ENCODE results near the gene TCFL5.

Gene TCFL5

DNA sequence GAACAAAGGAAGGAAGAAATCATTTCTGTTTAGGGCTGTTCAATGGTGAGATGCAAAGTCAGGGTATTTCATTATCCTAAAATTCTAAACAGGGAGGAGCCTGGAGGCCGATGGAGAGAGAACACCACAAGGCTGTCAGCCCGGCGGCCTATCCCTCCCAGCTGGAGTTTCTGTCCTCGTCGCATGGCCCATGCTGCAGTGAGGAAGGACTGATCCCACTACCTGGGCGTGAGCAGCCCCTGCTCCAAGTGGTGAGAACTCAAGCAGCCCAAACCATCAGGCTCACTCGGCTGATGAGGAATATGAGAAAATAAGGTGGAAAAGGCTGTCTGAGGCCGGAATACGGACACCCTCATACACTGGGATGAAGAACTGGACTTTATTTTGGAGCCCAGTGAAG lies 33.9 kb upstream of the TCFL5 start:
- no peak for DNase-seq

DNA sequence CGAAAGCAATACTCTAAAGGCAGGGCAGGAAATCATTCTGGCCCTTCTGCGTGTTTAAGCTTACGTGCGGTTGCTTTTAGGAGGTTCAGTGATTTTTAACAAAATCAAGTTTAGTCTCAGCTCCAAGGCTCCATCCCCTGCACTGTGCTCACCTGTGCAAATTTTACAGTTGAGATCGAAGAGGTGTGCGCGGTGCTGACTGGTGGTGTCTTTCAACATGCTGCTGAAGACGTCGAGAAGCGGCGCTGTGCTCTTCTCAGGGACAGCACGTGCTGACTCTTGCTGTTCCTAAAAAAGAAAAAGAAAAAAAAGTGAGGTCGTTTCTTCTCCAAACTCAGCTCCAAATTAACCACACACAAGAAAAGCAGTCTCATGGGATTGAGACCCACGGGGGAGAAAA lies 32.6 kb upstream of the TCFL5 start:
- DNase-seq: no peak

DNA sequence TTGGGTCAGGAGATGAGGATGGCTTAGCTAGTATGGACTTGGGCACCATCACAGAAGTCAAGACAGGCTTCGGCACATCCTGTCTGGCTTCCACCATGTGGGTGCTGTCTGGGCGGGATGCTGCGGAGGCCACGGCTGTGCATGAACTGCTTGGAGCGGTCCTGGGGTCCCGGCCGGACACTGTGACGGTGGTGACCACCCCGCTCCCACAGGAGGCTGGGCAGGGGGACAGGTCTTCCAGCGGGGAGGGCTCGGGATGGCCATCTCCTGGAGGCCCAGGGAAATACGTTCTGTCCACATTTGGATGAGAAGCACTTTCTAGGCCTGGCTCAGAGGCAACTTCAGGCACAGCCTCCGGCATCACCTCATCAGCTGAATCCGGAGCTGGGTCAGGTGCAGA lies 32.1 kb upstream of the TCFL5 start:
- no peak for DNase-seq

DNA sequence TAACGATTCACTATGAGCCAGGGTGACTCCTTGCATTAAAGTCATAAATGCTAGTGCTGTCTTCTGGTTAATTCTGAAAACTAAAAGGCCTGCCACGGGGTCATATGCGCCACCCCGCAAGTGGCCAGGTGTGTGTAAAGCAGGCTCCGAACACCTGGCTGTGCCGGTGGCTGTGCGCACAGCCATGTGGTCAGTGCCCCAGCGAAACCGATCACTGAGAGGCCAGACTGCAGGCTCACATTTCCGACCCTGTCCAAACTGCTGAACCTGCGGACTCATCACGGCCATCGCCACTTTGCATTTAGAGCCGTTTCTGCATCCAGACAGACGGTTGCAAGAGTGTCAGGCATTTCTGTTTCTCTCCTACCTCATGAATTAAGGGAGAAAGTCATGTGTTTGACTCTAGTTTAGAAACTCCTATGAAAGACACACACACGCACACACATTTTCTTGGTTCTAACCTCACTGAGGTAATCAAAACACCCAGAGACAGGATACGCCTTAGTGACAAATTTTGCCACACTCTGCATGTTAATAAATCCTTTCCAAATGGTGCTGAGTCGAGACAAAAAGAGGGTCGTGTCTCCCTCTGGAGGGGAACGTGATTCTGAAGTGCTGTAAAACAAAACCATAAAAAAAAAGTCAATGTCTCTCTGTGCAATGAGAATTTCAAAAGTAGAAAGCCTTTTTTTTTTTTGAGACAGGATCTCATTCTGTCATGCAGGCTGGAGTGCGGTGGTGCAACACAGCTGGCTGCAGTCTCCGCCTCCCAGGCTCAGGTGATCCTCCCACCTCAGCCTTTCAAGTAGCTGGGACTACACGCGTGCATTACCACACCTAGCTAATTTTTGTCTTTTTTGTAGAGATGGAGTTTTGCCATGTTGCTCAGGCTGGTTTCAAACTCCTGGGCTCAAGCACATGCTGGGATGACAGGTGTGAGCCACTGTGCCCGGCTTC lies 31.0 kb upstream of the TCFL5 start:
- DNase-seq: no peak

DNA sequence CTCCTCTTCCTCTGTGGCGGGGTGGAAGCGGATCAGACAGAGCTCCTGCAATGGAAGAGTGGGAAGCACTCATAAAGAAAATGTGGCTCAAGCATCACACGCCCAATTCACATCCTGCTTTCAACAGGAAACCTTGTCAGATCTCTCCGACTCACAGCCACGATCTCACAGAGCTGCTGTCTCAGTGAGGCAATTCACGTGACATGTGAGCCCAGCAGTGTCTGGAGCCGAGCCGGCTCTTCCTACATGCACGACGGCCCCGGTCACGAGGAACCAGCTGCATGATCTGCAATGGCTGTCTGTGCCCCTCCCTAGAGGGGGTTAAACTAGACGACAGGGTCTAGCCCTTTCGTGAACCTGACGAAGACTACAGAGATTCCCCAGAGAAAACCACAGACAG lies 29.5 kb upstream of the TCFL5 start:
- no peak for DNase-seq

DNA sequence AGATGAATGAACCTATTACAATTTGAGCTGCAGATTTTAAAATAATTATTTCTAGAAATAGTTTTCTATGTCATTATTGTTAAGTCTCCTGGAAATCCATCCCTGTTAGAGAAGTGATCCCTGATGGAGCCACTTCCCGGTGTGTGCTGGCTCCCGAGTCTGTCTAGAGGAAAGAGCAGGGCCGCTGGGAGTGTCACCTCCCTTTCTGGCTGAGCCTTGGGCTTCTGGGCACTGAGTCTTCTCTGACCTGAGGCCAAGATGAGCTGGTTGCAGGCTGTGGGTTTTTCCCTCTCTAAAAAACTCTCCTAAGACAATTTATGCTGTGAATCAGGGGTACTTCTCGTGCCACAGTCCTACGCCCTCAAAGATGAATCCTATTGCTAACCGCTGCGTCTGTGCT lies 28.8 kb upstream of the TCFL5 start:
- DNase-seq: no peak

DNA sequence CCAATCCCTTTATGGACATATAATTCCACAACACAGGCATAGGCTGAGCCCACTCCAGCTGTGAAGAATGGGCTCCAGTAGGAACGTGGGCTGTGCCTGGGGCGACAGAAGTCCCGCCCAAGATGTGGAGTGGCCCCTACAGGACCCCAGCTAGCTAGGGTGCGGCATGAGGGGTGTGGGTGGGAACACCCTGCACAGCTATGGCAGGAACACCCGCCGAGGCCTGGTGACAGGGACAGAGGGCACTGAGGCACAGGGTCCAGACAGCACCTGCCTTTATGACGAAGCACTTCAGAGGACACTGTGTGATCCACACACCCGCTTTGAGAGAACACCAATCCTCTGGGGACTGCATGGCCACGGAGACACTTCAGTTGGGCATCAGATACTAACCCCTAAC lies 28.2 kb upstream of the TCFL5 start:
- no peak for DNase-seq

DNA sequence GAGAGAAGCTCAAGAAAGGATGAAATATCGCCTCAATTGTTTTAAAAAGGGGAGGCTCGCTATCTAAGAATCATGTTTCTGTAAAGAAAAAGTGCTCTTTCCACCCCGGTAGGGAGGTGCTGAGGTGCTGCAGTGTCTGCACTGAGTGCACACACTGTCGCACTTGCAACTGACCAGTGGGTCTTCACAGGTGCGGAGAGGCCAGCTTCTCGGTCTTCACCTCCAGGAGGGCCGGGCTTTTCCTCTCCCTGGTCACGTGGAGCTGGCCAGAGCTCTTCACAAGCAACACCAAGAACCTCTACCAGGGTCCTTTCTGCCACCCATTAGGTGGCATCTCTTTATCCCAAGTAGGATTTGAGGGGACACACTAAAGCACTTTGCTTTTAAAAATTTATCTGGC lies 27.8 kb upstream of the TCFL5 start:
- no peak for DNase-seq

DNA sequence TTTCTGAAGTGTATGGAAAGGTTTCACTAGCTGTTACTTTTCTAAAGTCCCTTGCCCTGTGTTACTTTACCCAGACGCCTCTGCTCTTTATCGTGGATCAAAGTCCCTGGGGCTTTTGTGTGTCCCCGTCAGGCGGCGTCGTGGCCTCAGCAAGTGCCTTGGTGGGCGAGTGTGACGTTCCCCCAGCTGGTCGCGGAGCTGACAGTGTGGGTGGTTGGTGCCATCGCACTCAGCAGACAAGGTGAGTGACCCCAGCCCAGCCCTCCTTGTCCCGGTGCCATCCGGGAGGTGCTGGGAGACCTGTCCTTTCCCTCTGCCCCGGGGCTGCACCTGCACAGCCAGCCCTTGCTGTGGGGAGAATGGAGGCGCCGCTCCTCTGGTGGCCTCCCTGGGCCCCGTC lies 27.3 kb upstream of the TCFL5 start:
- no peak for DNase-seq

DNA sequence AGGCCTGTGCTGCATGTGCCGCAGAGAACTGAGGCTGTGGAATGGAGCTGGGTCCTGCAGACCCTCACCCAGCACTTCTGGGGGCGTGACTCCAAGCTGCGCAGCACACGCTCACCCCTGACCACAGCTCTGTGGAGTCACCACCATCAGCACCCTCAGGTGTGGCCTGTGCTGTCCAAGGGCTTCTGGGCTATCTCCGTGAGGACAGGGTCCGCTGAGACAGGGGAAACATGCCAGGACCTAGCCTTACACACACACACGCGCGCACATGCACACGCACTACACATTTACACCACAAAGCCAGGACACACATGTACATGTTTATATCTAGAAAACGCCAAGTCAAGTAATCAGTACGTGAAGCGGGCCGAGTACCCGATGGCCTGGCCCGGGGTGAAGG lies 26.8 kb upstream of the TCFL5 start:
- DNase-seq: no peak

DNA sequence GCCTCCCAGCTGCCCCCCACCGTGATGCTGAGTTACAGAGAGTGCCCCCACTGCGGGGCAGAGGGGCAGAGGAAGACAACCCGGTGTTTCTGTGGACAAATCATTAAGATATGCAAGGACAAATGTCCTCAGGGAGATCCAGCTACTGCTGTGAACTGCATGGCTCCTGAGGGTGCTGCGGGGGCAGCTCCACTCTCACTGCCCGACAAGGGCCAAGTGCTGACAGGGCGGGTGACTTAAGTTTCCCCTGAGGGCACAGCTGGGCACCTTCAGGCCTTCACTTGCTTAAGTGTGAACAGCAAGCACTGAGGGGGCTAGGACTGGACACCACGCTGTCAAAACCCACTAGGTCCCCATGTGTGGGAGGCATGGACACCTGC lies 26.2 kb upstream of the TCFL5 start:
- DNase-seq: no peak

DNA sequence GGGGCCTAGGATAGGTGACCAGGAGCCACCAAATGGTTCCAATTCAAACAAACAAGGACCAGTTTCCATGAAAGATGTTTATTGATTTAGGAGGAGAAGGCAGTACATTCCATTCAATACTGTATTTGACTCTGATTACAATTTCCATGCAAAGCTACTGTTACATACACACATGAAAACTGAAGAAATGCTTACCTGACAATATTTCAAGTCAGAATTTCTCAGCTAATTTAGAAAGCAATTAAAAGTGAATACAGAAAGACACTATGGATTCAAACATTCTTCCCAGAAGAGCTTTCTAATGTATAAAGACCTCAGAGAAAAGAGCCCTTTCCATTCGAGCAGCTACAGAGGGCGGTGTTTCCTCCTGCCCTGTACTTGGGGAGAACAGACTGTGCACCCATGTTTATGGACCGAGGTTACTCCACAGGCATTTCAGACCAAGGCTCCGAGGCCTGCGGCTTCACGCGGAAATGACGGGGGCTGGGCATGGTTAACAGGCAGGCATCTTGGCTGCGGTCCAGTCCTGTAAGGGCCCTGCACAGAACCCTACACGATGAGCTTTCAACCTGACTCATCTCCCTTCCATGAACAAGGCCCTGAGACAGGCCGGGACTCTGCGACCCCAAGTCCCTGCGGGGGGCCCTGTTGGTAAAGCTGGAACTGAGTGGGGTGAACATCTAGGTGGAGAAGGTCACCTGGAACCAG lies 25.7 kb upstream of the TCFL5 start:
- peak; percentile 65 for DNase-seq

DNA sequence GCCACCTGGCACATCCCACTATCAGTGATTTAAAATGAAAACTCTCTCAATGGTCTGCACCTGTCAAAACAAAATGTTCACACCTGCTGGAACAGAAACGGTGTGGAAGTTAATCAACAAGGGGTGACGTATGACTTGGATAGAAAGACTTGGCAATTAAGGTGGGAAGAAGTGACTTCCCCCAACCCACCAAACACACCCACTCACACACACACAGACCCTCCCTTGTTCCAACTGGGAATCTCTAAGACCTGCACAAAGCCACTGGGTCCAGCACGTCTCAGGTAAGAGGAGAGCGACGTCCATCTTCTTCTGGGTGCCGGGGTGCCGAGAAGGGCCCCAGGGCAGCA lies 25.1 kb upstream of the TCFL5 start:
- no peak for DNase-seq

DNA sequence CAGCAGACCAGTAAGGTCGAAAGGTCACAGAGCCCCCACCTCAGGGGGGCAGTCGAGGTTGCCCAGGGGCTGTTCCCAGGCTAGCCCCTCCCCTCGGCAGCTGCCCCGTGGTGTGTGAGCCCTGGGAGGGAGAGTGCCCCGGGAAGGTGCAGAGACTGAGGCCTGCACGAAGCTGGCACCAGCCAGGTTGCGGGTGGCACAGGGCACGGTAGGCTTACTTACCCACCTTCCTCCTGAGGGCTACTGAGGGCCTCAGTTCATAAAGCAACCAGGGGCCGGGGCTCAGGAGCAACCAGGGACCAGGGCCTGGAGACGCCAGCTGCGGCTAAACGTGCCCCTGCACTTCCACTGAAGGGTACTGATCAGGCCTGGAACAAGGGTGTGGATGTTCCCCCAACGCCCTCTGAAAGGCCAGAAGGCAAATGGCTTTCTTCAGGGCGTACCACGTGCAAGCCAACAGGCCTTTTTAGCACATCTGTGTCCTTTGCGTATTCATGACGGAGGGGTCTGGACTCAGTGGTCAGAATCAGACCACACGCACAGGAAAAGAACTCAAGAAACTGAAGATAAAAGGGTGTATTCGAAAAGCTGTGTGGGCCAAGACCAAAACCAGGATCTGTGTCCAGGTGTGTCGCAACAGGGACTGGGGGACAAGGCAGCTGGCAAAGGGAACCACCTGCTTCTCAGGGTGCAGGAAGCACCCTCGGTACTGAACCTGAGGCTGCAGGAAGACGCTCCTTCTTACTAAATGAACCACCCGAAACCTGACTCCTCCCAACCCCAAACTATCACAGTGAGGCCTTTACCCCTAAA lies 24.5 kb upstream of the TCFL5 start:
- DNase-seq: no peak

DNA sequence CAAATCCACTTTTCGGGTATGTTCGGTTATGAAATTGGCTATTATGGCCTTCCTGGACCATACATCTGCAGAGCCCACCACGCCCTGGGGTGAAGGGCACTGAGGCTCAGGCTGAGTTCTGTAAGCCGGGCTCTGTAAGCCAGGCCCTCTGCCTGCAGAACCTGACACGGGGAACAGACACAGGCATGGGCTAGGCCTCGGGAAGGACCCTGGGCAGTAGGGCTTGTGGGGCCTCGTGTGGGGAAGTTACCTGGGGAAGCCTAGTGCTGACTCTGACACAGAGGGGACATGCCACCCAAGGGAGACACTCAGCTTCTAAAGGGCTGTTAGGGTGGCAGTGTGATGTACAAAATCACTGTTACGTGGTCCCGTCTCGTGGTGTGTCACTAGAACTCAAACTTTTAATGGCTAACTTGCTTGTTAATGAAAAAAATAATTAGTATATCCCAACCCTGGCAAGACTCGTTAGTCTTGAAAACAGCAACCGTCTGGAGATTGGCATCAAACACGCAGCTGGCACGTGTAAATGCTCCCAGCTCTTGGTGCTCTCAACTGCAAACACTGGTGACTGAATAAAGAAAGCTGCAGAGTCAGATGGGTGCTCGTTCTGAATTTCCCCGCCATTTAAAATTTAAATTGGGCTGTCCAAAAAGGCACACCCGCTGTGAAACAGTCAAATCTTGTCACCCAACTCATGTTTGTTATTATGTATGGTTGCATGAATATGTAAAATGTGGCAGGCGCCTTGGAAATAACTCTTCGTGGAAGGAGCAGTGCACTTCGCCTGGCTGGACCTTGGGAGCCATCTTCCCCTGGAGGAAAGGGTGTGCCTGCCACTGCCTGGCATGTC lies 23.6 kb upstream of the TCFL5 start:
- DNase-seq: no peak

DNA sequence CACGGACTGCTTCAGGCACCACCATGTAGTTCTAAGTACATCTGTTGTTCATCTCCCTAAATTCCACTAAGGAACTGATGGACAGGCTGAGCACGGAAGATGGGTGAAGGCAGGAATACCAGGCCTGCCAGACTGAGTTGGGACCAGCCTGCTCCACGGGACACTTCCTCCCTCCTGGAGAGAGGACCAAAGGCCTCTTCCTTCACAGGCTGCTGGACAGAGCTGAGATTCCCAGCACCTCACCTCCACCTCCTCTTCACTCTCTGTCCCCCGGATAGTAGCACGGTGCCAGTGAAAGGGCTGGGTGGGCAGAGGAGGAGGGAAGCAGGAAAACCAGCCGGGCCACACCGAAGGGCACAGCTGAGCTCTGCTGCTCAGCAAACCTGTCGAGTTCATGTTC lies 22.9 kb upstream of the TCFL5 start:
- DNase-seq: no peak

DNA sequence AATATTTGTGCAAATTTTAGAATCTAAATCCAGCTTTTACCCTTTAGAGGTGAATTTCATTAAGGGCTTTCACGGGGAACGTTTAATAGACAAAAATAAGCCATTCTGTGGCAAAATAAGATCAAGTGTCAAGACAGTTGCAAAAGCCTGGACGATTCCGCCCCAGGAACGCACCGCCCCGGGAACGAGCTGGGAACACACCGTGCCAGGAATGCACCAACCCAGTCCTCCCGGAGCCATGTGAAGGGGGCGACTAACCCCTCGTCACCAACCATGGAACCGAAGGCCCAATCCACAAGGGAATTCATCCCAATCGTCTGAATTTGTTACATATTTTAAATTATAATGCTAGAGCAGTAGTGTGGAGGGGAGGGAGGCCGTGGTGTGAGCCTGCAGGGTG lies 20.8 kb upstream of the TCFL5 start:
- no peak for DNase-seq

DNA sequence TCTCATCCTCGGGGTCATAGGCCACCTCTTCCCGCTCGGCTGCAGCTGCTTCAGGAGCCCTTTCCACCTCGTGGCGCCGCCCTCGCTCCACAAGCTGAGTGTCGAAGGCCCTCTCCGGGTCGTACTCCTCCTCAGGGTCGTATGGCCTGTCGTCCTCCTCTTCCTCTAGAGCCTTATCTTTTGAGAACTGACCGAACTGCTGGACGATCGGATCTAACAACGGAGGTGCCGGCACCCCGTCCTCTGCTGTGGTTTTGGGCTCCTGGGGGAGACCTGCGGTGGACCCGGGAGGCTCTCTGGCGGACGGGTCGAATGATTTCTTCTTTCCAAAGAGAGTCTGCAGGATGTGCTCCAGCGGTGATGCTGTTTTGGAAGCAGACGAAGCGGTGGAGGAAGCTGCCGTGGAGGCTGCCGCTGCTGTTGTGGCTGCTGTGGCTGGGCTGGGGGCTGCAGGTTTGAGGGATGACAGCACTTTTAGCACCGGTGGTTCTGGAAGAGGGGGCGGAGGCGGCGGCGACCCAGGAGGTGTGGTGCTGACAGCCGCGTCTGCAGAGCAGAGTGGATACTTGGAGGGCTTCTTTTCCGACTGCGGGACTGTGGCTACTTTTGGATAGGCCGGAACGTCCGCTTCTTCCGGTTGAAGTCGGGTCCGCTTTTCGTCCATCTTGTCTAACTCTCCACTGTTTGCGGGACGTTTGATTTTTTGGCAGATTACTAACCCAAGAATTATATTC lies 20.2 kb upstream of the TCFL5 start:
- no peak for DNase-seq

DNA sequence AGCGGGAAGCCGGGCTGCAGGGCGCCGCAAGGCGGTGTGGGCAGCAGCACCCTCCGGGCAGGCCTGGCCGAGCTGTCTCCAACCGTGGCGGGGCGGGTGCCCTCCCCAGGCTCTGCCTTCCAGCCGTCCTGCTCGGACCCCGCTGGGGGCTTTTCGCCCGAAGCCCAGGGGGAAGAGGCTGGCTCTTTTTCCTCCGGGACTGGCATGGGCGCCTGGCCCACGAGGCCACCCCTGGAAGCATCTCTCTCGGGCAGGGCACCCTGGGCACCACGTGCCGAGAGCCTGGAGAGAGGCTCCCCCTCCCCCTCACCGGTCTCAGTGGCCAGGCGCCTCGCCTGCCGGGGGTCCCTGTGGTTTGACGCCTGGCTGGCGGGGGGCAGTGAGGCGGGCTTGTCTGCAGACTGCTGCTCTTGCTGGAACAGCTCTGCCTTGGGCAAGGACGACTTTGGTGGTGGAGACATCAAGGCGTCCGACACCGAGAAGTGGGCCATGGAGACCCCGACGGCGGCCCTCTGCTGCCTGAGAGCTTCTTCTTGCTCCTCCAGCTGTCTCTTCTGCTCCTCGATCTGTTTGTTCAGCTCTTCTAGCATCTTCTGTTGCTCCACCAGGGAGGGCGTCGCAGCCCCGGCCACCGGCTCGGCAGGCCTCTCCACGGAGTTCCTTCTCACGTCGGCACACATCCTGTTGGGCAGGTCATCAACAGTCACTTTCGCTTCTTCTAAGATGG lies 19.5 kb upstream of the TCFL5 start:
- no peak for DNase-seq

DNA sequence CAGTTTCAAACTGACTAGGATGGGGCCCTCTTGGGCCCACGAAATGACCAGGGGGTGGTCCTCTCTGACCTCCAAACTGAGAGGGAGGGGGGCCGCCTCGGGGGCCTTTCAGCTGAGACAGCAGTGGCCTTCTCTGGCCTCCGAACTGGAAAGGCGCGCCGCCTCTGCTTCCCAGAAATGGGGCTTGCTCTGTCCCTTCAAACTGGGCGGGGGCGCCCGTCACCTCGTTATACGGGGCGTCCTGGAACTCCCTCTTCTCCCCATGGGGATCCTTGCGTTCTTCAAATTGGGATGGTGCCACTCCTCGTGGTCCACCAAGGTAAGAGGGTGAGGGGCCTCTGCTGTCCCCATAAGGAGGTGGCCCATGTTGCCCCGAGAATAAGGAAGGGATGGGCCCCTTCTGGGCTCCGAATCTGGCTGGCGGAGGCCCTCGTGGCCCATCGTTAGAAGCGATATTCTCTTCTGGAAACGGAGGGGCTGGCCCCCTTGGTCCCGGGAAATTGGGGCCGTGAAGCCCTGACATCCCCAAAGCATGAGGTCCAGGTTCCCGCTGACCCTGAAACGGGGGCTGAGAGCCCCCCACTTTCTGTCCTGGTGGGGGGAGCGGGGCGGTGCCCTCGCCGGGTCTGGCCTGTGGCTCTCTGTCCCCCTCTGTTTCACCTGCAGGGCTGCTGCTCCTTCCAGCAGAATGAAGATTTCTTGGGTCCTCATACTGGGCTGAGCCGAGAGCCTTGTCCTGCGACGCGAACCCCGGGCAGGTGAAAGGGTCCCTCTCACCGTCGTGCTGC lies 18.7 kb upstream of the TCFL5 start:
- DNase-seq: no peak
